WERI-Rb-1 (cell line): ENCODE measurements around the gene PIK3R3.

Experiments used
- DNase-seq: peaks from one replicate; pipeline ENCODE4 v3.0.0-alpha.2; 2020
- H3K27ac ChIP-seq: fragments of 250-450 bp; sonication (Bioruptor Pico); 2 replicates; pipeline ENCODE4 v1.5.1; 2020; ENCODE audit warnings: mild to moderate bottlenecking, moderate library complexity
- H3K27me3 ChIP-seq: fragments of 250-450 bp; sonication (Bioruptor Pico); 2 replicates; pipeline ENCODE4 v1.5.1; 2021; ENCODE audit warnings: mild to moderate bottlenecking, low read depth, moderate library complexity; ENCODE audit not compliant: insufficient read depth, severe bottlenecking
- H3K36me3 ChIP-seq: fragments of 250-450 bp; sonication (Bioruptor Pico); 2 replicates; pipeline ENCODE4 v1.5.1; 2020; ENCODE audit warnings: mild to moderate bottlenecking, moderate library complexity
- H3K4me3 ChIP-seq: 2 replicates; pipeline ENCODE4 v1.5.1; 2011; ENCODE audit warnings: low read depth, mild to moderate bottlenecking, control low read depth, low read length
- H3K9me3 ChIP-seq: fragments of 250-450 bp; sonication (Bioruptor Pico); 2 replicates; pipeline ENCODE4 v1.5.1; 2021; ENCODE audit warnings: mild to moderate bottlenecking, moderate library complexity; ENCODE audit not compliant: severe bottlenecking
- CTCF ChIP-seq: IDR thresholded peaks from 2 replicates; pipeline ENCODE4 v1.5.1; 2011; ENCODE audit warnings: low read depth, mild to moderate bottlenecking, control low read depth, inconsistent platforms, low read length

PIK3R3 gene

GRCh38 chr1:46081206-46081605 is 51.2 kb downstream of the PIK3R3 start:
- Histone ChIP-seq H3K36me3 (peaks cover 16% of the 10 kb centered on the region), H3K9me3 (no peaks in the 10 kb centered on the region), H3K27me3 (no peaks in the 10 kb centered on the region), H3K27ac (no peak overlapping the region), H3K4me3 (no peak overlapping the region)
- no peak for DNase-seq
- no peak for TF ChIP-seq CTCF

GRCh38 chr1:46080257-46080656 is 52.2 kb downstream of the PIK3R3 start:
- TF ChIP-seq CTCF = no peak
- Histone ChIP-seq H3K4me3 (no peak overlapping the region), H3K9me3 (no peaks in the 10 kb centered on the region), H3K36me3 (peaks cover 26% of the 10 kb centered on the region), H3K27me3 (no peaks in the 10 kb centered on the region), H3K27ac (no peak overlapping the region)
- no peak for DNase-seq

GRCh38 chr1:46077644-46078043 is 54.8 kb downstream of the PIK3R3 start:
- Histone ChIP-seq H3K27ac (no peak overlapping the region), H3K27me3 (no peaks in the 10 kb centered on the region), H3K4me3 (no peak overlapping the region), H3K9me3 (no peaks in the 10 kb centered on the region), H3K36me3 (peaks cover 37% of the 10 kb centered on the region)
- DNase-seq = no peak
- TF ChIP-seq CTCF = no peak

- H3K36me3 ChIP-seq = peaks cover 45% of the 10 kb centered on the region
- TF ChIP-seq CTCF = no peak
- DNase-seq = no peak
- no peaks in the 10 kb centered on the region for H3K27me3 ChIP-seq
- H3K4me3 ChIP-seq = no peak overlapping the region
- no peak overlapping the region for H3K27ac ChIP-seq
- no peaks in the 10 kb centered on the region for H3K9me3 ChIP-seq
Observed at GRCh38 chr1:46076343-46076742, 56.1 kb downstream of the PIK3R3 start.

- Histone ChIP-seq H3K27ac (no peak overlapping the region), H3K4me3 (no peak overlapping the region), H3K36me3 (peaks cover 62% of the 10 kb centered on the region), H3K9me3 (no peaks in the 10 kb centered on the region), H3K27me3 (no peaks in the 10 kb centered on the region)
- no peak for DNase-seq
- TF ChIP-seq CTCF = no peak
Observed at GRCh38 chr1:46072975-46073374, 59.5 kb downstream of the PIK3R3 start.

GRCh38 chr1:46070164-46070814 is 62.1 kb downstream of the PIK3R3 start:
- no peak for DNase-seq
- Histone ChIP-seq H3K36me3 (peaks cover 68% of the 10 kb centered on the region), H3K27ac (no peak overlapping the region), H3K27me3 (no peaks in the 10 kb centered on the region), H3K9me3 (no peaks in the 10 kb centered on the region), H3K4me3 (no peak overlapping the region)
- no peak for TF ChIP-seq CTCF
